Psoas muscle (tissue), 8 donors: Measurements from ENCODE around the gene TAF1A. TPM values are rescaled to one million over a fixed set of nuclear protein-coding genes. Genes with fewer than 3 reads are reported as not detected.

Experiments
- ATAC-seq, 4 donors: fragments of 200-7000 bp; cut with Tn5 transposase; one replicate each; pipeline ENCODE4 v1.9.1; 2020; ENCODE audit warnings: moderate library complexity in 3 of 4, mild to moderate bottlenecking in 2 of 4
- DNase-seq, 2 donors: peaks; one replicate each; pipeline ENCODE4 v3.0.0-alpha.2; 2020
- H3K27ac ChIP-seq: fragments of 200-600 bp; one replicate; pipeline ENCODE4 v1.8.0; 2022
- H3K27me3 ChIP-seq, 3 donors: fragments of 200-600 bp in 1 of 3; one replicate each; pipeline versions ENCODE4 v1.6.1 to v1.8.0; 2013 to 2022; ENCODE audit warnings: low read length in 2 of 3, mild to moderate bottlenecking in 2 of 3, moderate library complexity in 1 of 3; ENCODE audit not compliant: insufficient read depth in 3 of 3
- H3K36me3 ChIP-seq, 2 donors: fragments of 200-600 bp in 1 of 2; one replicate each; pipeline versions ENCODE4 v1.6.1 to v1.8.0; 2013 to 2022; ENCODE audit warnings: low read depth in 1 of 2, mild to moderate bottlenecking in 1 of 2, moderate library complexity in 1 of 2; ENCODE audit not compliant: insufficient read depth in 1 of 2
- H3K4me1 ChIP-seq: fragments of 200-600 bp; one replicate; pipeline ENCODE4 v1.8.0; 2022
- H3K4me3 ChIP-seq: fragments of 200-600 bp; one replicate; pipeline ENCODE4 v1.8.0; 2022; ENCODE audit warnings: mild to moderate bottlenecking
- H3K9me3 ChIP-seq: fragments of 200-600 bp; one replicate; pipeline ENCODE4 v1.8.0; 2022
- CTCF ChIP-seq: fragments of 200-600 bp; IDR thresholded peaks from one replicate; pipeline ENCODE4 v1.8.0; 2022; ENCODE audit warnings: antibody characterized with exemption
- WGBS, 3 donors: extraction: QIAGEN DNeasy Blood & Tissue Kit; methylation state at CpG; one replicate each; pipeline versions ENCODE4 v1.1.6 to v1.1.7; 2013; 5-methylcytosine and 5-hydroxymethylcytosine counted together
- intact Hi-C, 2 donors: fragments of 100-400 bp; cut with DNase I; formaldehyde crosslinking; loops; one replicate each; pipeline versions ENCODE4 v1.11.0 to v1.14.2; 2022
- polyA plus RNA-seq, 3 donors: library from polyadenylated mRNA; stranded (reverse); fragments of 200-250 nt; gene quantifications; one replicate each; pipeline ENCODE4 v1.2.3, GENCODE V29; 2013
- total RNA-seq, 4 donors: library from RNA; stranded (reverse); fragmentation: NEBNext Ultra II Directional in 2 of 4; extraction: Animal tissue kit (Norgen Biotek cat#: 25700) in 2 of 4; gene quantifications; one replicate each; pipeline versions ENCODE4 v1.2.1 to v1.2.4, GENCODE V29; 2021 to 2023
- donor health status: healthy with polysubstance abuse.
- donor health status: DM: no; HTN: no; CAD: no; lungs with moderate emphysema.
- donor health status: Bipolar disorder and iron deficiency.
- donor health status: healthy.
- donor health status: DM: yes; HTN: yes; CAD: no.
- donor health status: DM: no; HTN: no; CAD: no.
- donor health status: DM: no; HTN: no; CAD: no.
- donor health status: DM: yes; HTN: yes; CAD: no.

TAF1A gene
- total and polyA plus RNA-seq, 7 donors = 1.2 to 4.9 (median 2.7) TPM

DNA sequence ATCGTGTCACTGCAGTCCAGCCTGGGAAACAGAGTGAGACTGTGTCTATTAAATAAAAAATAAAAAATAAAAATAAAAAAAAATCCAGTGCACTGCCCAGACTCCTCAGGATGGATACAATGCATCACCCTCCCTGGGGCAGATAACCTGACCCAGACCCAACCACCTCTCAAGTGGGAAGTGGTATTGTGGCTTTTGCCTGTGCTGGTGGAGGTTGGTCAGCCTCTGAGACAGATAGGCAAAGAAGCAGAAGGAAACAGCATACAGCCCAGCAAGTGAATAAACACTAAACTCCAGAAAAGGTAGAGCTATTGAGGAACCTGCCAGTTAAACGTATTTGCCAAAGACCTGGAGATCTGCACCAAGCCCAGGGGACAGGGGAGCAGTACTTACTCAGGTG lies 63.8 kb downstream of the TAF1A start:
- Histone ChIP-seq H3K27ac (no peak overlapping the region), H3K9me3 (no peaks in the 10 kb centered on the region), H3K4me3 (no peak overlapping the region), H3K27me3 (no peaks in the 10 kb centered on the region), H3K36me3 (no peaks in the 10 kb centered on the region), H3K4me1 (no peaks in the 10 kb centered on the region)
- ATAC-seq (no peak), DNase-seq (no peak)
- WGBS, 3 donors = 81 to 92% (median 88%) methylated on average over 2 of the region's 2 CpGs
- intact Hi-C loops = no loop called here
- TF ChIP-seq CTCF = no peak

DNA sequence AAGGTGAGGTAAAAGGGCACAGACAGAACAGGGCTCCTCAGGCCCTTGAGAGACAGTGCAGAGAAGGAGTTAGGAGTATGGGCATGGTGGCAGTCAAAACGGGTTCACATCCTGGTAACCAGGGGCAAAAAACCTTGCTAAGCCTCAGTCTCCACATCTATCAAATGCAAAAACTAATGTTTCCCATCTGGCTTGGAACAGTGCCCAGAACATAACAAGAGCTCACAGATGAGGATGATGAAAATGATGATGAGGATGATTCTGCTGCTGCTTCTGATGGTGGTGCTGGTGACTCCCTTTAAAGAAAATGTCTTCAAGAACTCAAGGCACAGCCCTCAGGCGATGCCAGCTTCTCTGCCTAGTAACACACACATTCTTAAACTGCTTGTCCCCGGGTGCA lies 65.9 kb downstream of the TAF1A start:
- Histone ChIP-seq H3K27me3 (no peaks in the 10 kb centered on the region), H3K4me3 (no peak overlapping the region), H3K4me1 (no peaks in the 10 kb centered on the region), H3K36me3 (no peaks in the 10 kb centered on the region), H3K9me3 (no peaks in the 10 kb centered on the region), H3K27ac (no peak overlapping the region)
- DNase-seq (no peak), ATAC-seq (no peak)
- intact Hi-C loops = no loop called here
- no peak for TF ChIP-seq CTCF
- WGBS, 3 donors = 66 to 71% (median 69%) methylated on average over 3 of the region's 3 CpGs

DNA sequence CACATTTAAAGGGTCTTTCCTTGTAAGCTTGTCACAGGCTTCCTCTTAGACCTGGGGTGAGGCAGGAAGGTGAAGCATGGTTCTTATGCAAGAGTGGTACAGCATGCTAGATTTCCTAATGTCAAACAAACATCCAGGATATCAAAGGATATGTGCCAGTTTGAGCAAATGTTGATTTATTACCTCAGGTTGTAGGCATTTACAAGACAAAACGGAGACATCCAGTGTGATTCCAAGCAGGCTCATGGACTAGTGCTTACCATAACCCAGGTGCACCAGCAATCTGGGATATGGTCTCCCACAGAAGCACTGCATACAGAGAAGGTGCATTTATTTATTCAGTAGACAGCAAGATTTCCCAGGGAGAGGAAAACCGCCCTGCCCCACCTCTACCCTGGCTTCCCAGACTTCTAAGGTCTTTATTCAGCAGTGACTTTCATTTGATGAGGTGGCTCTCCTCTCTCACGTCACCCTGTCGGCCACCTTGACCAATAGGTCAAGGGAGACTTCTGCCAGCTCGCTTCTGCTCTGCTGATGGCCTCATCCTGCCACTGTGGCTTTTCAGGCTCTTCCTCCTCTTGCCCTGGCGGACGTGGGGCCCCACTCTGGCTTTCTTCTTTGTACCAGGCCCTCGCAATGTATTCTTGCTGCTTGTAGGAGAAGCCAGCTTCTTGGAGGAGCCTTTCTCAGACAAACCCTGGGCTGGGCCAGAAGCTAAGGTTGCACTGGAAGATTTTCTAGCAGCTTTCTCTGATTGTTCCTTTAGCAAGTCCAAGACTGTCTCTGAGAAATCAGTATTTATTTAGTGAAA lies 67.4 kb downstream of the TAF1A start:
- 83 to 84% (median 84%) methylated on average over 8 of the region's 8 CpGs for WGBS, 3 donors
- intact Hi-C loops = no loop called here
- Histone ChIP-seq H3K4me1 (no peaks in the 10 kb centered on the region), H3K9me3 (no peaks in the 10 kb centered on the region), H3K4me3 (no peak overlapping the region), H3K36me3 (no peaks in the 10 kb centered on the region), H3K27ac (no peak overlapping the region), H3K27me3 (no peaks in the 10 kb centered on the region)
- no peak for TF ChIP-seq CTCF
- no peak for DNase-seq
- no peak for ATAC-seq

- no peak for ATAC-seq
- DNase-seq = no peak
- 68 to 75% (median 72%) methylated on average over 7 of the region's 7 CpGs for WGBS, 3 donors
Observed at GRCh38 chr1:222521299-222522104, 68.2 kb downstream of the TAF1A start.

More at GRCh38 chr1:222521299-222522104, 68.2 kb downstream of the TAF1A start:
- H3K4me1 ChIP-seq = no peaks in the 10 kb centered on the region
- no peaks in the 10 kb centered on the region for H3K36me3 ChIP-seq
- TF ChIP-seq CTCF = no peak
- H3K27ac ChIP-seq = no peak overlapping the region
- H3K27me3 ChIP-seq = no peaks in the 10 kb centered on the region
- intact Hi-C loops = no loop called here
- H3K4me3 ChIP-seq = no peak overlapping the region
- no peaks in the 10 kb centered on the region for H3K9me3 ChIP-seq

Other genes with a start within 250 kb of the TAF1A start
- not detected for gene HHIPL2, start 41.8 kb downstream of the TAF1A start, total RNA-seq
- under 1 TPM in 2 of 3 donors, not detected in 1; 0.04 TPM for gene HHIPL2, start 41.8 kb downstream of the TAF1A start, polyA plus RNA-seq
- 10 to 100 TPM; 45.1 to 62.4 (median 56.1) TPM for gene MIA3, start 28.2 kb upstream of the TAF1A start, total RNA-seq
- gene MIA3, start 28.2 kb upstream of the TAF1A start, polyA plus RNA-seq = 10 to 100 TPM; 23.3 to 41.5 (median 29.5) TPM
- 10 to 100 TPM; 36.8 to 40.3 (median 38.8) TPM for gene AIDA, start 122.6 kb upstream of the TAF1A start, total RNA-seq
- gene AIDA, start 122.6 kb upstream of the TAF1A start, polyA plus RNA-seq = 10 to 100 TPM; 17.8 to 57.9 (median 23.9) TPM
- gene BROX, start 122.6 kb upstream of the TAF1A start, total RNA-seq = 10 to 100 TPM; 26.2 to 37.2 (median 30.8) TPM
- gene BROX, start 122.6 kb upstream of the TAF1A start, polyA plus RNA-seq = 10 to 100 TPM; 10.1 to 29.5 (median 14.0) TPM
- not detected for gene FAM177B, start 147.3 kb upstream of the TAF1A start, total RNA-seq
- gene FAM177B, start 147.3 kb upstream of the TAF1A start, polyA plus RNA-seq = under 1 TPM in 1 of 3 donors, not detected in 2; 0.08 TPM
- 1 to 10 TPM; 2.8 to 3.7 (median 3.3) TPM for gene DISP1, start 225.1 kb upstream of the TAF1A start, total RNA-seq
- gene DISP1, start 225.1 kb upstream of the TAF1A start, polyA plus RNA-seq = 1 to 10 TPM; 1.4 to 5.8 (median 2.3) TPM